SK-N-SH treated with all-trans-retinoic acid at 6 μM for 48 hours (cell line): ENCODE results near the gene SEC16A.

Source experiments
- ATAC-seq: fragments of 200-7000 bp; cut with Tn5 transposase; 3 replicates; pipeline ENCODE4 v1.9.1; 2020; ENCODE audit warnings: mild to moderate bottlenecking, moderate library complexity
- ARNTL ChIP-seq: fragments of 450-650 bp; formaldehyde crosslinking; IDR thresholded peaks from 2 replicates; pipeline ENCODE4 v1.5.0; 2020; ENCODE audit warnings: low read depth, mild to moderate bottlenecking, moderate library complexity, borderline replicate concordance
- BACH2 ChIP-seq: fragments of 250-450 bp; sonication (Bioruptor Pico); IDR thresholded peaks from 2 replicates; pipeline ENCODE4 v1.9.0; 2021; ENCODE audit warnings: mild to moderate bottlenecking, borderline replicate concordance
- CSDC2 ChIP-seq: fragments of 250-450 bp; sonication (Bioruptor Pico); IDR thresholded peaks from 2 replicates; pipeline ENCODE4 v1.5.0; 2020; ENCODE audit warnings: mild to moderate bottlenecking, moderate library complexity
- ESRRG ChIP-seq: fragments of 250-450 bp; sonication (Bioruptor Pico); IDR thresholded peaks from 2 replicates; pipeline ENCODE4 v1.6.1; 2021; ENCODE audit warnings: mild to moderate bottlenecking
- GLIS3 ChIP-seq: fragments of 250-450 bp; sonication (Bioruptor Pico); IDR thresholded peaks from 2 replicates; pipeline ENCODE4 v1.5.0; 2020; ENCODE audit warnings: mild to moderate bottlenecking, moderate library complexity
- ISL1 ChIP-seq: fragments of 250-450 bp; sonication (Bioruptor Pico); IDR thresholded peaks from 2 replicates; pipeline ENCODE4 v2.1.2; 2022; ENCODE audit warnings: mild to moderate bottlenecking, moderate library complexity
- OSR1 ChIP-seq: fragments of 250-450 bp; sonication (Bioruptor Pico); IDR thresholded peaks from 2 replicates; pipeline ENCODE4 v1.8.0; 2022; ENCODE audit warnings: moderate library complexity, mild to moderate bottlenecking, inconsistent platforms
- PPARA ChIP-seq: fragments of 250-450 bp; sonication (Bioruptor Pico); IDR thresholded peaks from 2 replicates; pipeline ENCODE4 v1.5.0; 2020; ENCODE audit warnings: mild to moderate bottlenecking, borderline replicate concordance
- RARB ChIP-seq: fragments of 250-450 bp; sonication (Bioruptor Pico); IDR thresholded peaks from 2 replicates; pipeline ENCODE4 v1.8.0; 2021; ENCODE audit warnings: mild to moderate bottlenecking, moderate library complexity
- SNAI2 ChIP-seq: fragments of 250-450 bp; sonication (Bioruptor Pico); IDR thresholded peaks from 2 replicates; pipeline ENCODE4 v1.5.0; 2020; ENCODE audit warnings: mild to moderate bottlenecking, moderate library complexity
- TCF4 ChIP-seq: fragments of 250-450 bp; sonication (Bioruptor Pico); IDR thresholded peaks from 2 replicates; pipeline ENCODE4 v1.8.0; 2021; ENCODE audit warnings: mild to moderate bottlenecking, moderate library complexity, borderline replicate concordance
- TOX ChIP-seq: fragments of 250-450 bp; sonication (Bioruptor Pico); IDR thresholded peaks from 2 replicates; pipeline ENCODE4 v1.8.0; 2021; ENCODE audit warnings: mild to moderate bottlenecking, moderate library complexity, borderline replicate concordance
- ZC3H10 ChIP-seq: fragments of 250-450 bp; sonication (Bioruptor Pico); IDR thresholded peaks from 2 replicates; pipeline ENCODE4 v1.5.1; 2021; ENCODE audit warnings: mild to moderate bottlenecking, moderate library complexity
- ZFP3 ChIP-seq: fragments of 250-450 bp; sonication (Bioruptor Pico); IDR thresholded peaks from 2 replicates; pipeline ENCODE4 v1.5.0; 2020; ENCODE audit warnings: mild to moderate bottlenecking, moderate library complexity
- ZFP30 ChIP-seq: fragments of 450-650 bp; formaldehyde crosslinking; IDR thresholded peaks from 2 replicates; pipeline ENCODE4 v1.5.0; 2022; ENCODE audit warnings: mild to moderate bottlenecking, moderate library complexity
- ZNF565 ChIP-seq: fragments of 450-650 bp; formaldehyde crosslinking; conservative IDR thresholded peaks from 2 replicates; pipeline ENCODE4 v1.5.0; 2020; ENCODE audit warnings: low read depth, mild to moderate bottlenecking, moderate library complexity
- ZNF70 ChIP-seq: fragments of 450-650 bp; formaldehyde crosslinking; IDR thresholded peaks from 2 replicates; pipeline ENCODE4 v1.5.0; 2020; ENCODE audit warnings: mild to moderate bottlenecking, moderate library complexity
- ZNF8 ChIP-seq: fragments of 450-650 bp; formaldehyde crosslinking; IDR thresholded peaks from 2 replicates; pipeline ENCODE4 v1.5.0; 2020; ENCODE audit warnings: mild to moderate bottlenecking, moderate library complexity
- TF ChIP-seq, protein P1 (sequence below): fragments of 250-450 bp; sonication (Bioruptor Pico); IDR thresholded peaks from 2 replicates; pipeline ENCODE4 v1.5.1; 2021; ENCODE audit warnings: mild to moderate bottlenecking, moderate library complexity
- TF ChIP-seq, protein P2 (sequence below): fragments of 250-450 bp; sonication (Bioruptor Pico); IDR thresholded peaks from 2 replicates; pipeline ENCODE4 v1.5.1; 2020; ENCODE audit warnings: low read depth, mild to moderate bottlenecking, moderate library complexity
- TF ChIP-seq, protein P3 (sequence below): fragments of 250-450 bp; sonication (Bioruptor Pico); IDR thresholded peaks from 2 replicates; pipeline ENCODE4 v1.8.0; 2020; ENCODE audit warnings: mild to moderate bottlenecking, moderate library complexity, borderline replicate concordance
- TF ChIP-seq, protein P4 (sequence below): fragments of 250-450 bp; sonication (Bioruptor Pico); IDR thresholded peaks from 2 replicates; pipeline ENCODE4 v1.8.0; 2021; ENCODE audit warnings: low read depth, mild to moderate bottlenecking, moderate library complexity, borderline replicate concordance

SEC16A gene

DNA sequence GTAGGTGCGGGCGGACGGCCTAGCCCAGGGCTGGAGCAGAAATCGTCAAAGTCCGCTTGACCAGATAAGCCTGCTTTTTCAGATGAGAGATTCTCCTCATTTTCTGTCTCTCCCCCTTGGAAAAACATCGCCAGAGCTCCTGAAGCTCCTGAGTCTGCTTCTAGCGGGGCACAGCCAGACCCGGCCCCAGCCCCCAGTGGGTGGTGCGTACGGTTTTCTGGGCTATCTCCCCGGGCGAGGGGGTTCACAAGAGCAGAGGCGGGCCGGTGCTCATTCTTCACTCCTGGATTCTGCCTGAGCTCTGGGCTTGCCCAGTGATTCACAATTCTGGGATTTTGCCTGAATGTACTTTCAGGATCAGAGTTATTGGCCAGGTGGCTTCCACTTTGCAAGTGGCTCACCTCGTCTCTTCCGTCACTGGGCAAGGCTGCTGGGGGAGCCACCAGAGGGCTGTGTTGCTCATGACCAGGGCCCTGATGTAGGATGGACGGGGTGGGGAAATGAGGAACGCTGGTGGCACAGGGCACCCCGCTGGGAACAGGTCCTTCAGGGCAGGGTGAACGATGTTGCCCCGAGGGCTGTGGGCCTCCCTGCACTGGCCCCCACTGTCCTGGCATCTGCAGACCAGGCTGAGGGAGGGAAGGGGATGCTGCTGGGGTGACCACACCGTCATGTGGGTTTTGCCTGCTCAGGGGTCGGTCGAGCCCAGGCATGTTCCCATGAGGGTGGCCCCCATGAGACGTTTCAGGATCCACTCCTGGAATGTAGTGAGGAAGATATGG is 6.3 kb downstream of the SEC16A start:
- TF ChIP-seq PPARA (CRISPR knock-in tag) (no peak), ESRRG (CRISPR knock-in tag) (no peak), RARB (no peak), ZC3H10 (no peak), OSR1 (CRISPR knock-in tag) (no peak), SNAI2 (no peak), TCF4 (no peak), ARNTL (CRISPR knock-in tag) (no peak), BACH2 (CRISPR knock-in tag) (no peak), ZFP3 (CRISPR knock-in tag) (no peak), ZNF70 (CRISPR knock-in tag) (no peak), TOX (CRISPR knock-in tag) (no peak), ZNF565 (CRISPR knock-in tag) (no peak), CSDC2 (CRISPR knock-in tag) (no peak)
- TF ChIP-seq, protein P1, sequence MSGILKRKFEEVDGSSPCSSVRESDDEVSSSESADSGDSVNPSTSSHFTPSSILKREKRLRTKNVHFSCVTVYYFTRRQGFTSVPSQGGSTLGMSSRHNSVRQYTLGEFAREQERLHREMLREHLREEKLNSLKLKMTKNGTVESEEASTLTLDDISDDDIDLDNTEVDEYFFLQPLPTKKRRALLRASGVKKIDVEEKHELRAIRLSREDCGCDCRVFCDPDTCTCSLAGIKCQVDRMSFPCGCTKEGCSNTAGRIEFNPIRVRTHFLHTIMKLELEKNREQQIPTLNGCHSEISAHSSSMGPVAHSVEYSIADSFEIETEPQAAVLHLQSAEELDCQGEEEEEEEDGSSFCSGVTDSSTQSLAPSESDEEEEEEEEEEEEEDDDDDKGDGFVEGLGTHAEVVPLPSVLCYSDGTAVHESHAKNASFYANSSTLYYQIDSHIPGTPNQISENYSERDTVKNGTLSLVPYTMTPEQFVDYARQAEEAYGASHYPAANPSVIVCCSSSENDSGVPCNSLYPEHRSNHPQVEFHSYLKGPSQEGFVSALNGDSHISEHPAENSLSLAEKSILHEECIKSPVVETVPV (CRISPR knock-in tag), result no peak
- TF ChIP-seq, protein P2, sequence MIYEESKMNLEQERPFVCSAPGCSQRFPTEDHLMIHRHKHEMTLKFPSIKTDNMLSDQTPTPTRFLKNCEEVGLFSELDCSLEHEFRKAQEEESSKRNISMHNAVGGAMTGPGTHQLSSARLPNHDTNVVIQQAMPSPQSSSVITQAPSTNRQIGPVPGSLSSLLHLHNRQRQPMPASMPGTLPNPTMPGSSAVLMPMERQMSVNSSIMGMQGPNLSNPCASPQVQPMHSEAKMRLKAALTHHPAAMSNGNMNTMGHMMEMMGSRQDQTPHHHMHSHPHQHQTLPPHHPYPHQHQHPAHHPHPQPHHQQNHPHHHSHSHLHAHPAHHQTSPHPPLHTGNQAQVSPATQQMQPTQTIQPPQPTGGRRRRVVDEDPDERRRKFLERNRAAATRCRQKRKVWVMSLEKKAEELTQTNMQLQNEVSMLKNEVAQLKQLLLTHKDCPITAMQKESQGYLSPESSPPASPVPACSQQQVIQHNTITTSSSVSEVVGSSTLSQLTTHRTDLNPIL (CRISPR knock-in tag), result no peak
- TF ChIP-seq, protein P3, sequence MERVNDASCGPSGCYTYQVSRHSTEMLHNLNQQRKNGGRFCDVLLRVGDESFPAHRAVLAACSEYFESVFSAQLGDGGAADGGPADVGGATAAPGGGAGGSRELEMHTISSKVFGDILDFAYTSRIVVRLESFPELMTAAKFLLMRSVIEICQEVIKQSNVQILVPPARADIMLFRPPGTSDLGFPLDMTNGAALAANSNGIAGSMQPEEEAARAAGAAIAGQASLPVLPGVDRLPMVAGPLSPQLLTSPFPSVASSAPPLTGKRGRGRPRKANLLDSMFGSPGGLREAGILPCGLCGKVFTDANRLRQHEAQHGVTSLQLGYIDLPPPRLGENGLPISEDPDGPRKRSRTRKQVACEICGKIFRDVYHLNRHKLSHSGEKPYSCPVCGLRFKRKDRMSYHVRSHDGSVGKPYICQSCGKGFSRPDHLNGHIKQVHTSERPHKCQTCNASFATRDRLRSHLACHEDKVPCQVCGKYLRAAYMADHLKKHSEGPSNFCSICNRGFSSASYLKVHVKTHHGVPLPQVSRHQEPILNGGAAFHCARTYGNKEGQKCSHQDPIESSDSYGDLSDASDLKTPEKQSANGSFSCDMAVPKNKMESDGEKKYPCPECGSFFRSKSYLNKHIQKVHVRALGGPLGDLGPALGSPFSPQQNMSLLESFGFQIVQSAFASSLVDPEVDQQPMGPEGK, result no peak
- TF ChIP-seq, protein P4, sequence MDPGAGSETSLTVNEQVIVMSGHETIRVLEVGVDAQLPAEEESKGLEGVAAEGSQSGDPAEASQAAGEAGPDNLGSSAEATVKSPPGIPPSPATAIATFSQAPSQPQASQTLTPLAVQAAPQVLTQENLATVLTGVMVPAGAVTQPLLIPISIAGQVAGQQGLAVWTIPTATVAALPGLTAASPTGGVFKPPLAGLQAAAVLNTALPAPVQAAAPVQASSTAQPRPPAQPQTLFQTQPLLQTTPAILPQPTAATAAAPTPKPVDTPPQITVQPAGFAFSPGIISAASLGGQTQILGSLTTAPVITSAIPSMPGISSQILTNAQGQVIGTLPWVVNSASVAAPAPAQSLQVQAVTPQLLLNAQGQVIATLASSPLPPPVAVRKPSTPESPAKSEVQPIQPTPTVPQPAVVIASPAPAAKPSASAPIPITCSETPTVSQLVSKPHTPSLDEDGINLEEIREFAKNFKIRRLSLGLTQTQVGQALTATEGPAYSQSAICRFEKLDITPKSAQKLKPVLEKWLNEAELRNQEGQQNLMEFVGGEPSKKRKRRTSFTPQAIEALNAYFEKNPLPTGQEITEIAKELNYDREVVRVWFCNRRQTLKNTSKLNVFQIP (CRISPR knock-in tag), result no peak
- ATAC-seq, result no peak

DNA sequence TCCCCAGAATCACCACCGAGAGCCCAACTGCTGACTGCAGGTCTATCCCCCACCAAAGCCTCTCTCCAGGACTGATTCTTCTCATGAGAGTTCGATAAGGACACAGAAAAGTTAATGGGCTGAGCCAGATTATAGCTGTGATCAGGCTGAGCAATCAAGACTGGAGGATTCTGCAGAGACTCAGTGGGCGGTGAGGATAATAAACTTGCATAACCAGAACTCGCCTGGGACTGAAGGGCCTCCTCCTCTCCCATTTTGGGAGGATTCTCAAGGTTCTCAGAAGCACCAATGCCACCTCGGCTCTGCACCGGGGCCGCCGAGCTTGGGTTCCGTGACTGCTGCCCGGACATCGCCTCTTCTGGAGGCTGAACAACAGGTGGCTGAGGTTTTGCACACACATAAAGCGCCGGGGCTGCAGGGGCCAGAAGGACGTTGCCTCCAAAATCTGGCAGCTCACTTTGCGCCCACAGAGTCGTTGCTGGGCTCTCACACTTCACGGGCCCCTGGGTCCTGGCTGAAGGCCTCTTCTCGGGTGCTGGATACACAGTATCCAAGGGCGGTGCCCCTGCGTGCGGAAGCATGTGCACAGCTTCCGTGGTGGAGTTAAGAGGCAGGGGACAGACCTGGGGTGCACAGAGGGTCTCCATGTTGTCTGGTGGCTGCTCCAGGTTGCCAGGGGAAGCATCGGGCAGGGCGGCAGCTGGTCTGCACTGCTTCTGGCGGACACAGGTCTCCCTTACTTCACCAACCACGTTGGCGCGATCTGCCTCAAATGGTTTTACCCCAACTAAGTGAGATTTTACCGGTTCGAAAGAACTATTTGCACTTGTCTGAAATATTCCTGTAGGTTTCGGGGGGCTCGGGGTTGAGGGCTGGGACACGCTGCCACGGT is 7.6 kb downstream of the SEC16A start:
- no peak for ATAC-seq

More for the DNA sequence above, 7.6 kb downstream of the SEC16A start:
- TF ChIP-seq, protein P3, result no peak
- TF ChIP-seq, protein P2 (CRISPR knock-in tag), result no peak
- TF ChIP-seq BACH2 (CRISPR knock-in tag) (no peak), ISL1 (CRISPR knock-in tag) (no peak), GLIS3 (CRISPR knock-in tag) (no peak), OSR1 (CRISPR knock-in tag) (no peak), CSDC2 (CRISPR knock-in tag) (no peak), TCF4 (no peak), ZFP3 (CRISPR knock-in tag) (no peak), ZNF8 (no peak), PPARA (CRISPR knock-in tag) (no peak), SNAI2 (no peak), RARB (no peak), ZFP30 (CRISPR knock-in tag) (no peak), TOX (CRISPR knock-in tag) (no peak), ZC3H10 (no peak), ESRRG (CRISPR knock-in tag) (no peak)
- TF ChIP-seq, protein P1 (CRISPR knock-in tag), result no peak
